HEK293 (cell line): ENCODE data around the gene USP5.

Experiments
- CTCF ChIA-PET: fragments of 350-600 bp; formaldehyde crosslinking; extraction: SDS; loops from one replicate; lab custom pipeline; 2021; ENCODE audit warnings: antibody characterized with exemption; lab: Yijun Ruan, JAX
- POLR2A ChIA-PET: fragments of 300-600 bp; formaldehyde crosslinking; extraction: SDS; loops from one replicate; lab custom pipeline; 2020; ENCODE audit warnings: antibody characterized with exemption, inconsistent platforms; lab: Yijun Ruan, JAX
- H3K27ac ChIP-seq: fragments of 200-500 bp; sonication (Bioruptor generic); 2 replicates; pipeline ENCODE4 v1.5.1; 2014; ENCODE audit warnings: low read depth, low read length, control low read depth, inconsistent platforms; ENCODE audit errors: extremely low read depth
- H3K36me3 ChIP-seq, 2 experiments: fragments of 200-500 bp in 1 of 2; sonication (Bioruptor generic) in 1 of 2; 1 replicate in 1 of 2; 2 replicates in 1 of 2; pipeline ENCODE4 v1.5.1; 2014 to 2017; ENCODE audit warnings: inconsistent platforms in 2 of 2, low read length in 2 of 2; ENCODE audit not compliant: control insufficient read depth in 2 of 2, insufficient read depth in 1 of 2
- H3K4me1 ChIP-seq: fragments of 200-500 bp; sonication (Bioruptor generic); 2 replicates; pipeline ENCODE4 v1.5.1; 2014; ENCODE audit warnings: mild to moderate bottlenecking, low read length, inconsistent platforms; ENCODE audit not compliant: control insufficient read depth, insufficient read depth
- H3K4me3 ChIP-seq: 2 replicates; pipeline ENCODE4 v1.5.1; 2011; ENCODE audit warnings: low read depth, mild to moderate bottlenecking, control low read depth, low read length, moderate library complexity
- H3K9me3 ChIP-seq: fragments of 200-500 bp; sonication (Bioruptor generic); 2 replicates; pipeline ENCODE4 v1.5.1; 2014; ENCODE audit warnings: low read depth, low read length, inconsistent platforms; ENCODE audit not compliant: control insufficient read depth, insufficient read depth
- BCL11A ChIP-seq: fragments of 450-650 bp; formaldehyde crosslinking; IDR thresholded peaks from 2 replicates; pipeline ENCODE4 v1.5.1; 2016; ENCODE audit warnings: low read depth, missing biosample characterization, missing genetic modification characterization
- BCL6B ChIP-seq: fragments of 450-650 bp; formaldehyde crosslinking; IDR thresholded peaks from 2 replicates; pipeline ENCODE4 v1.5.1; 2017; ENCODE audit warnings: missing biosample characterization, missing genetic modification characterization
- HIC1 ChIP-seq: fragments of 450-650 bp; formaldehyde crosslinking; IDR thresholded peaks from 2 replicates; pipeline ENCODE4 v1.5.1; 2016; ENCODE audit warnings: missing biosample characterization, missing genetic modification characterization
- INSM2 ChIP-seq: fragments of 450-650 bp; formaldehyde crosslinking; IDR thresholded peaks from 2 replicates; pipeline ENCODE4 v1.5.1; 2016; ENCODE audit warnings: missing biosample characterization, missing genetic modification characterization
- PRDM10 ChIP-seq: fragments of 450-650 bp; formaldehyde crosslinking; IDR thresholded peaks from 2 replicates; pipeline ENCODE4 v1.5.1; 2016; ENCODE audit warnings: missing biosample characterization, missing genetic modification characterization
- REPIN1 ChIP-seq: fragments of 450-650 bp; formaldehyde crosslinking; IDR thresholded peaks from 2 replicates; pipeline ENCODE4 v1.5.1; 2017; ENCODE audit warnings: missing biosample characterization, missing genetic modification characterization, low read depth
- YY2 ChIP-seq: fragments of 450-650 bp; formaldehyde crosslinking; IDR thresholded peaks from 2 replicates; pipeline ENCODE4 v1.5.1; 2016; ENCODE audit warnings: missing biosample characterization, missing genetic modification characterization
- ZBTB10 ChIP-seq: fragments of 450-650 bp; formaldehyde crosslinking; IDR thresholded peaks from 2 replicates; pipeline ENCODE4 v1.5.1; 2016; ENCODE audit warnings: missing biosample characterization, missing genetic modification characterization
- ZBTB26 ChIP-seq: fragments of 450-650 bp; formaldehyde crosslinking; optimal IDR thresholded peaks from 2 replicates; pipeline ENCODE3; 2016; ENCODE audit warnings: missing biosample characterization, mild to moderate bottlenecking, missing genetic modification characterization
- ZBTB7A ChIP-seq: fragments of 450-650 bp; formaldehyde crosslinking; IDR thresholded peaks from 2 replicates; pipeline ENCODE4 v1.5.1; 2016; ENCODE audit warnings: low read depth, missing biosample characterization, missing genetic modification characterization
- ZEB2 ChIP-seq: fragments of 450-650 bp; formaldehyde crosslinking; IDR thresholded peaks from 2 replicates; pipeline ENCODE4 v1.5.1; 2016; ENCODE audit warnings: missing biosample characterization, missing genetic modification characterization
- ZNF19 ChIP-seq: fragments of 450-650 bp; formaldehyde crosslinking; IDR thresholded peaks from 2 replicates; pipeline ENCODE4; 2016; ENCODE audit warnings: missing biosample characterization, missing genetic modification characterization, low read depth
- ZNF23 ChIP-seq: fragments of 450-650 bp; formaldehyde crosslinking; IDR thresholded peaks from 2 replicates; pipeline ENCODE4 v1.5.1; 2016; ENCODE audit warnings: missing biosample characterization, missing genetic modification characterization, borderline replicate concordance
- ZNF404 ChIP-seq: fragments of 450-650 bp; formaldehyde crosslinking; IDR thresholded peaks from 2 replicates; pipeline ENCODE4 v1.5.1; 2017; ENCODE audit warnings: missing biosample characterization, missing genetic modification characterization
- ZNF501 ChIP-seq: fragments of 450-650 bp; formaldehyde crosslinking; IDR thresholded peaks from 2 replicates; pipeline ENCODE4 v1.5.1; 2016; ENCODE audit warnings: missing biosample characterization, missing genetic modification characterization
- ZNF510 ChIP-seq: fragments of 450-650 bp; formaldehyde crosslinking; IDR thresholded peaks from 2 replicates; pipeline ENCODE4 v1.5.1; 2018; ENCODE audit warnings: mild to moderate bottlenecking, missing genetic modification characterization, missing biosample characterization; ENCODE audit not compliant: insufficient replicate concordance
- ZNF521 ChIP-seq: fragments of 450-650 bp; formaldehyde crosslinking; IDR thresholded peaks from 2 replicates; pipeline ENCODE4 v1.5.1; 2017; ENCODE audit warnings: missing biosample characterization, mild to moderate bottlenecking, missing genetic modification characterization
- ZNF791 ChIP-seq: fragments of 450-650 bp; formaldehyde crosslinking; IDR thresholded peaks from 2 replicates; pipeline ENCODE4 v1.5.1; 2016; ENCODE audit warnings: missing biosample characterization, missing genetic modification characterization
- ZNF843 ChIP-seq: fragments of 450-650 bp; formaldehyde crosslinking; IDR thresholded peaks from 2 replicates; pipeline ENCODE4 v1.5.1; 2016; ENCODE audit warnings: missing biosample characterization, missing genetic modification characterization
- ZXDB ChIP-seq: fragments of 450-650 bp; formaldehyde crosslinking; IDR thresholded peaks from 2 replicates; pipeline ENCODE4 v1.5.1; 2016; ENCODE audit warnings: missing biosample characterization, missing genetic modification characterization

The USP5 gene

GRCh38 chr12:6872073-6873048 is 20.4 kb downstream of the USP5 start:
- Histone ChIP-seq H3K4me3 (peak overlapping the region; percentile 67), H3K36me3 (peaks cover 4 to 44% of the 10 kb centered on the region in 2 experiments; a peak in 2 of 3 replicates)
- CTCF ChIA-PET, result interaction anchor here (0.5 to 5.3 kb wide), 48 partner anchors 9 to 829 kb away, joined by 3 to 71 read pairs (median 4); partner anchors contain the start of genes ATN1, C12orf57, C1RL and CDCA3
- TF ChIP-seq ZBTB7A (peak; percentile 91), HIC1 (tag by site-specific recombination) (peak; percentile 50; the same call in 1 of the 2 replicates), BCL6B (no peak), INSM2 (tag by site-specific recombination) (no peak), ZNF404 (tag by site-specific recombination) (no peak), ZXDB (tag by site-specific recombination) (peak; percentile 76), ZEB2 (tag by site-specific recombination) (no peak; the same call in 1 of the 2 replicates), ZNF843 (tag by site-specific recombination) (peak; percentile 43; the same call in 1 of the 2 replicates), YY2 (no peak), ZBTB10 (tag by site-specific recombination) (peak; percentile 93), ZNF521 (tag by site-specific recombination) (no peak), PRDM10 (tag by site-specific recombination) (peak; percentile 37; the same call in 1 of the 2 replicates), ZNF510 (tag by site-specific recombination) (no peak), ZNF791 (tag by site-specific recombination) (no peak), ZBTB26 (no peak), ZNF19 (tag by site-specific recombination) (no peak), ZNF23 (tag by site-specific recombination) (no peak), REPIN1 (tag by site-specific recombination) (no peak), BCL11A (tag by site-specific recombination) (no peak; the same call in 1 of the 2 replicates), ZNF501 (tag by site-specific recombination) (peak; percentile 65)

More at GRCh38 chr12:6872073-6873048, 20.4 kb downstream of the USP5 start:
- H3K4me1 ChIP-seq, result peaks cover 2% of the 10 kb centered on the region; the same call in 1 of the 2 replicates
- no peaks in the 10 kb centered on the region for H3K9me3 ChIP-seq
- POLR2A ChIA-PET, result interaction anchor here (0.5 to 3.7 kb wide), 37 partner anchors 8 to 338 kb away, joined by 3 to 88 read pairs (median 4); partner anchors contain the start of genes ATN1, C12orf57, CDCA3 and COPS7A
- H3K27ac ChIP-seq, result peak overlapping the region; percentile 54; the same call in 1 of the 2 replicates
